ENCODE results near the gene PRPF6. TPM values are rescaled to one million over a fixed set of nuclear protein-coding genes. Genes with fewer than 3 reads are reported as not detected.

Gene PRPF6
- total and polyA plus RNA-seq, 2 donors (not counting 1 experiment from before 2014, with no cell fraction given) = 31.7 to 82.9 TPM

- H4K20me1 ChIP-seq (ENCODE audit: control insufficient read depth, insufficient read depth, low read length, poor library complexity, severe bottlenecking) = peaks cover 75% of the 10 kb centered on the region
- TF ChIP-seq EZH2 (IDR thresholded peaks at IDR 0.05; ENCODE audit: borderline replicate concordance, insufficient read depth, low read depth, low read length, poor library complexity, severe bottlenecking) = no peak
- no peaks in the 10 kb centered on the region for H3K9me3 Mint-ChIP-seq (ENCODE audit: insufficient read depth)
- peaks cover 0 to under 1% (median 0%) of the 10 kb centered on the region in 3 donors for H3K9me3 ChIP-seq (ENCODE audit: control extremely low read depth in 1 of 3, control insufficient read depth in 2 of 3, insufficient read depth in 1 of 3, low read length in 2 of 3)
- H2AFZ ChIP-seq (ENCODE audit: insufficient read depth, low read depth, low read length, poor library complexity, severe bottlenecking) = no peak overlapping the region
- 96% methylated on average over 4 of the region's 5 CpGs for WGBS (ENCODE audit: insufficient coverage)
- no peak overlapping the region for H3K27ac Mint-ChIP-seq
- H3K4me1 ChIP-seq (ENCODE audit: control insufficient read depth in 2 of 2, insufficient read depth in 2 of 2, low read length in 2 of 2) = no peaks in the 10 kb centered on the region
- H3K4me3 Mint-ChIP-seq = no peak overlapping the region
- peaks cover 3 to 70% of the 10 kb centered on the region in 2 experiments for H3K36me3 ChIP-seq (replicated peaks in 1 of 2; ENCODE audit: control extremely low read depth in 1 of 2, control insufficient read depth in 1 of 2, extremely low read depth in 1 of 2, insufficient read depth in 2 of 2, low read length in 1 of 2)
- no peak overlapping the region for H3K9ac ChIP-seq (ENCODE audit: low read length)
- H3K4me1 Mint-ChIP-seq = peaks cover 2% of the 10 kb centered on the region
- no peak overlapping the region for H3K27ac ChIP-seq (ENCODE audit: low read length in 2 of 2)
- DNase-seq (no peak), ATAC-seq (ENCODE audit: low read depth) (no peak)
- POLR2A ChIA-PET = no interaction called here
- H3K79me2 ChIP-seq (ENCODE audit: control insufficient read depth, insufficient read depth, low read length) = peaks cover 54% of the 10 kb centered on the region
- H3K4me2 ChIP-seq (replicated peaks; ENCODE audit: low read depth, low read length, poor library complexity, severe bottlenecking) = no peak overlapping the region
- no peaks in the 10 kb centered on the region for H3K27me3 ChIP-seq (replicated peaks in 1 of 4; ENCODE audit: control extremely low read depth in 1 of 4, control insufficient read depth in 3 of 4, insufficient read depth in 4 of 4, low read length in 3 of 4)
- CTCF ChIA-PET = interaction anchor here (0.7 kb wide), 1 partner anchor 388 kb away, joined by 3 read pairs; no protein-coding TSS in a partner anchor
- intact Hi-C loops (cut with micrococcal nuclease) = no loop called here
- no peak overlapping the region for H3K4me3 ChIP-seq (ENCODE audit: control extremely low read depth in 1 of 5, extremely low read depth in 1 of 5, insufficient read depth in 1 of 5, low read depth in 2 of 5, low read length in 4 of 5)
- H3K27me3 Mint-ChIP-seq = no peaks in the 10 kb centered on the region
Observed at GRCh38 chr20:63933646-63934045, 47.3 kb upstream of the PRPF6 start.

GRCh38 chr20:63934271-63935068 lies 46.5 kb upstream of the PRPF6 start:
- ChIA-PET CTCF (no interaction called here), POLR2A (no interaction called here)
- ATAC-seq (ENCODE audit: low read depth) = no peak
- Histone ChIP-seq H3K4me2 (replicated peaks; ENCODE audit: low read depth, low read length, poor library complexity, severe bottlenecking) (no peak overlapping the region), H3K27ac (ENCODE audit: low read length in 2 of 2) (no peak overlapping the region), H3K9ac (ENCODE audit: low read length) (no peak overlapping the region), H3K27me3 (replicated peaks in 1 of 4; ENCODE audit: control extremely low read depth in 1 of 4, control insufficient read depth in 3 of 4, insufficient read depth in 4 of 4, low read length in 3 of 4) (no peaks in the 10 kb centered on the region), H3K4me3 (ENCODE audit: control extremely low read depth in 1 of 5, extremely low read depth in 1 of 5, insufficient read depth in 1 of 5, low read depth in 2 of 5, low read length in 4 of 5) (no peak overlapping the region), H2AFZ (ENCODE audit: insufficient read depth, low read depth, low read length, poor library complexity, severe bottlenecking) (no peak overlapping the region), H3K36me3 (replicated peaks in 1 of 2; ENCODE audit: control extremely low read depth in 1 of 2, control insufficient read depth in 1 of 2, extremely low read depth in 1 of 2, insufficient read depth in 2 of 2, low read length in 1 of 2) (peaks cover 3 to 68% of the 10 kb centered on the region in 2 experiments), H3K9me3 (ENCODE audit: control extremely low read depth in 1 of 3, control insufficient read depth in 2 of 3, insufficient read depth in 1 of 3, low read length in 2 of 3) (peaks cover 0 to 3% (median 0%) of the 10 kb centered on the region in 3 donors), H4K20me1 (ENCODE audit: control insufficient read depth, insufficient read depth, low read length, poor library complexity, severe bottlenecking) (peaks cover 78% of the 10 kb centered on the region), H3K79me2 (ENCODE audit: control insufficient read depth, insufficient read depth, low read length) (peaks cover 51% of the 10 kb centered on the region), H3K4me1 (ENCODE audit: control insufficient read depth in 2 of 2, insufficient read depth in 2 of 2, low read length in 2 of 2) (no peaks in the 10 kb centered on the region)
- no peak for DNase-seq
- TF ChIP-seq, protein P1, sequence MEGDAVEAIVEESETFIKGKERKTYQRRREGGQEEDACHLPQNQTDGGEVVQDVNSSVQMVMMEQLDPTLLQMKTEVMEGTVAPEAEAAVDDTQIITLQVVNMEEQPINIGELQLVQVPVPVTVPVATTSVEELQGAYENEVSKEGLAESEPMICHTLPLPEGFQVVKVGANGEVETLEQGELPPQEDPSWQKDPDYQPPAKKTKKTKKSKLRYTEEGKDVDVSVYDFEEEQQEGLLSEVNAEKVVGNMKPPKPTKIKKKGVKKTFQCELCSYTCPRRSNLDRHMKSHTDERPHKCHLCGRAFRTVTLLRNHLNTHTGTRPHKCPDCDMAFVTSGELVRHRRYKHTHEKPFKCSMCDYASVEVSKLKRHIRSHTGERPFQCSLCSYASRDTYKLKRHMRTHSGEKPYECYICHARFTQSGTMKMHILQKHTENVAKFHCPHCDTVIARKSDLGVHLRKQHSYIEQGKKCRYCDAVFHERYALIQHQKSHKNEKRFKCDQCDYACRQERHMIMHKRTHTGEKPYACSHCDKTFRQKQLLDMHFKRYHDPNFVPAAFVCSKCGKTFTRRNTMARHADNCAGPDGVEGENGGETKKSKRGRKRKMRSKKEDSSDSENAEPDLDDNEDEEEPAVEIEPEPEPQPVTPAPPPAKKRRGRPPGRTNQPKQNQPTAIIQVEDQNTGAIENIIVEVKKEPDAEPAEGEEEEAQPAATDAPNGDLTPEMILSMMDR (IDR thresholded peaks at IDR 0.05) = peak; percentile 26
- TF ChIP-seq EZH2 (IDR thresholded peaks at IDR 0.05; ENCODE audit: borderline replicate concordance, insufficient read depth, low read depth, low read length, poor library complexity, severe bottlenecking) = no peak
- peaks cover 2% of the 10 kb centered on the region for H3K4me1 Mint-ChIP-seq
- H3K27ac Mint-ChIP-seq = no peak overlapping the region
- no peak overlapping the region for H3K4me3 Mint-ChIP-seq
- no peaks in the 10 kb centered on the region for H3K9me3 Mint-ChIP-seq (ENCODE audit: insufficient read depth)
- intact Hi-C loops (cut with micrococcal nuclease) = no loop called here
- H3K27me3 Mint-ChIP-seq = no peaks in the 10 kb centered on the region
- 90% methylated on average over 33 of the region's 37 CpGs for WGBS (ENCODE audit: insufficient coverage)
